A549 treated with AZD9567 at 1 μM for 4 hours (cell line): ENCODE measurements around the gene RABL2B. TPM values are rescaled to one million over a fixed set of nuclear protein-coding genes. Genes with fewer than 3 reads are reported as not detected.

Experiments
- total RNA-seq: library from RNA; stranded (reverse); fragments of 200-300 nt; extraction: Qiagen RNA extraction; gene quantifications from 5 replicates; pipeline ENCODE4 v1.2.3, GENCODE V29; 2022; ENCODE audit not compliant: insufficient read depth

The RABL2B gene
- total RNA-seq: 10.0 to 22.0 TPM (median 21.7 TPM) in 5 replicates

DNA sequence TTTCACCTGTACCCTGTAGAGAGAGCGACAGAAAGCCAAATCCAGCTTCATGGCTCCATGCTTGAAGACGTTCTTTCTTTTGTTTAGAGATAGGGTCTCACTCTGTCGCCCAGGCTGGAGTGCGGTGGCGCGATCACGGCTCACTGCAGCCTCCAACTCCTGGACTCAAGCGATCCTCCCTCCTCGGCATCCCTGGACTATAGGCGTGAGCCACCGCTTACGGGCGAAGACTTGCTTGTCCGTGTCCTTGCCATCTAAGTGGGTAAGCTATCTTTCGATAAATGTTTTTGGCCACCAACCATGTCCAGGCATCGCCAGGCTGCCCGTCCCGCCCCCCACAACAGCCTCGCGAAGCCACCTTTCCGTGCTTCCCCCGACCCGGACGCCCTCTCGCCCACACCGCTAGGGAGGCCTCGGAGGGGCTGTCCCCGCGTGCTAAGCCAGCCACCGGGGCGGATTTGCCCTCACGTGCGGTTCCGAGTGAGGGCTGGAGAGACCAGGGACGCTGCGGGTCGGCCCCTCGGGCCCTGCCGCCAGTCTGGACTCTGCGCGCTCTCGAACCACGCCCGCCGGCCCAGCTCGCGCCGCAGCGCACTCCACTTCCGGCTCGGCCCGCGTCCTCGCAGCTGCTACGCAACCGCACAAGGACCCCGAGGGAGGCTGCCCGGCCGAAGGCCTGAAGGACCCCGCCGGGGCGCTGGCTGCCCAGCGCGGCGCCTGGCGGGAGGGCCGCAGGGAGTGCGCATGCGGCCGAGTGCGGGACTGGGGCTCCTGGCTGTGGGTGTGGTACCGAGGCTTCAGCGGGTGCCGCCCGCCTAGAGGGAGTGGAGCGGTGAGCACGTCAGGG is at the start of gene RABL2B:
RABL2B (minus strand) TSS at position 604 of the 847 bp plus-strand sequence. CDS start 1,342 bp downstream, outside the sequence.

DNA sequence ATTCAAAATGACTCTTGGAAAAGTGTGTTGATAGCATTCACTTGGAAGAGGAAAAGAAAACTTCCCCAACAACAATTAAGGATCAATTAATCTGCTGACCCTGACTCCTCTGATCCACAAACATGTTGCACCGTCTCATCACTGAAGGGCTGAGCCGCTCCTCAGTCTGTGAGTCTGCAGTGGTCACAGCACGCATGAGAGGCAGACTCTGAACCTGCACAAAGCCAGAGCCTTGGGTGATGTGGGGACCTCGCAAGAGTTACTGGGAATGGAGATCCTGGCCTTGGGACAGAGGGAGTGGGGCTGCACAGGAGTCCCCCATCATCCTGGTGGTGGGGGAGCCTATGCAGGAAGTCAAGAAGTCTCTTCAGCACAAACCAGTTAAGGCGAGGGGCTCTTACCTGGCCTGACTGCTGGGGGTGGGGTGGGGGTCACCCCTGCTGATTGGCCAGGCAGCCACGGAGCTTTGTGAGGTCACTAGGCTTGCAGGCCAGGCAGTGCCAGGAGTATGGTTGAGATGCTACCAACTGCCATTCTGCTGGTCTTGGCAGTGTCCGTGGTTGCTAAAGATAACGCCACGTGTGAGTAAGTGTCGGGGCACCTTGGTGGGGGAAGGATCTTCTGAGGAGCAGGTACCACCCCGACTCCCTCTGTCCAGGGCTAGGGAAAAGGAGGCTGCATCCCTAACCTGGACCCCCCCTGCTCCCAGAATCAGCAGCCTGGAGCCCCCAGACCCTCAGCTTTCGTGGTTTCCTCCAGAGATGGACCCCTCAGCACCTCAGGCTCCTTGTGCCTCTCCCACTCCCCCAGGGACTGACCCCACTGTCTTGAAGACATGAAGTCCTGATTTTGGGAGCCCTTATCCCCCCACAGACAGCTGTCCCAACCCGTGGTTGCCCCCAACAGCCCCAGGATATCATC is 45.4 kb downstream of the RABL2B start, which contains the start of gene ACR:
ACR (plus strand) TSS at position 477 of the 921 bp plus-strand sequence; CDS start at position 509, 32 bp downstream.

Other genes with a start within 250 kb of the RABL2B start
- 0.02 to 0.04 TPM in 2 of 5 replicates, not detected in the others for gene KLHDC7B, start 237.7 kb downstream of the RABL2B start, total RNA-seq
- 0.33 to 0.56 TPM (median 0.40 TPM) in 3 of 5 replicates, not detected in the others for gene SYCE3, start 220.7 kb downstream of the RABL2B start, total RNA-seq
- gene CPT1B, start 205.2 kb downstream of the RABL2B start, total RNA-seq: 13.1 to 20.3 TPM (median 13.8 TPM) in 5 replicates
- 7.4 to 23.6 TPM (median 18.9 TPM) in 5 replicates for gene CHKB, start 200.8 kb downstream of the RABL2B start, total RNA-seq
- gene MAPK8IP2, start 182.8 kb downstream of the RABL2B start, total RNA-seq: 2.1 to 3.8 TPM (median 3.6 TPM) in 5 replicates
- gene ARSA, start 155.5 kb downstream of the RABL2B start, total RNA-seq: 14.3 to 25.8 TPM (median 22.9 TPM) in 5 replicates
- 3.7 to 5.3 TPM (median 4.5 TPM) in 5 replicates for gene SHANK3, start 110.8 kb downstream of the RABL2B start, total RNA-seq
- 0.07 to 0.19 TPM (median 0.08 TPM) in 3 of 5 replicates, not detected in the others for gene ACR, start 45.4 kb downstream of the RABL2B start, total RNA-seq